T-helper 17 cell (primary cell): ENCODE results near the gene PSME2. TPM values are rescaled to one million over a fixed set of nuclear protein-coding genes. Genes with fewer than 3 reads are reported as not detected.
A peak's percentile ranks its signal among the peaks of the same experiment; 100 is the strongest.

Experiments
- ATAC-seq: fragments of 150-1000 bp; cut with Tn5 transposase; 2 replicates; pipeline ENCODE4 v1.10.0; 2021; ENCODE audit warnings: mild to moderate bottlenecking, moderate library complexity
- DNase-seq, 3 donors: peaks; one replicate each; pipeline versions ENCODE4 v3.0.0 to v3.0.0-alpha.2; 2020 to 2021
- H3K9me3 ChIP-seq: one replicate; pipeline ENCODE4 v1.7.0; 2013; ENCODE audit warnings: low read length, mild to moderate bottlenecking; ENCODE audit not compliant: control insufficient read depth, poor library complexity, severe bottlenecking
- H3K27ac Mint-ChIP-seq: one replicate; pipeline ENCODE4 v1.8.0; 2022; ENCODE audit warnings: mild to moderate bottlenecking, moderate library complexity, mixed read lengths
- H3K27me3 Mint-ChIP-seq: one replicate; pipeline ENCODE4 v1.8.0; 2022; ENCODE audit warnings: mixed read lengths
- H3K36me3 Mint-ChIP-seq: one replicate; pipeline ENCODE4 v1.8.0; 2022; ENCODE audit warnings: low read depth, mixed read lengths
- H3K4me1 Mint-ChIP-seq: one replicate; pipeline ENCODE4 v1.8.0; 2022; ENCODE audit warnings: mild to moderate bottlenecking, mixed read lengths
- H3K4me3 Mint-ChIP-seq: one replicate; pipeline ENCODE4 v1.8.0; 2022; ENCODE audit warnings: mild to moderate bottlenecking, moderate library complexity, mixed read lengths
- total RNA-seq, 4 donors: library from RNA in 2 of 4; stranded (reverse) in 2 of 4; gene quantifications; one replicate each; pipeline ENCODE4 v1.2.3 and lab custom pipeline; 2022 to 2026

PSME2 gene
- total RNA-seq, 2 donors from 2014 or later = 134 to 141 TPM

- no peaks in the 10 kb centered on the region for H3K9me3 ChIP-seq
- H3K27ac Mint-ChIP-seq = no peak overlapping the region
Observed at GRCh38 chr14:24100982-24101494, 45.4 kb downstream of the PSME2 start.

GRCh38 chr14:24100197-24100981 lies 46.0 kb downstream of the PSME2 start:
- DNase-seq (no peak), ATAC-seq (no peak)
- Mint-ChIP-seq H3K27ac (peak overlapping the region; percentile 45), H3K36me3 (no peaks in the 10 kb centered on the region), H3K27me3 (no peaks in the 10 kb centered on the region), H3K4me1 (peaks cover 13% of the 10 kb centered on the region), H3K4me3 (no peak overlapping the region)
- H3K9me3 ChIP-seq = no peaks in the 10 kb centered on the region

More at GRCh38 chr14:24100982-24101494, 45.4 kb downstream of the PSME2 start:
- no peak for DNase-seq
- no peaks in the 10 kb centered on the region for H3K36me3 Mint-ChIP-seq
- H3K4me1 Mint-ChIP-seq = peaks cover 8% of the 10 kb centered on the region
- no peaks in the 10 kb centered on the region for H3K27me3 Mint-ChIP-seq
- no peak for ATAC-seq
- no peak overlapping the region for H3K4me3 Mint-ChIP-seq

GRCh38 chr14:24098927-24099813 lies 47.2 kb downstream of the PSME2 start:
- H3K9me3 ChIP-seq = no peaks in the 10 kb centered on the region
- ATAC-seq (no peak), DNase-seq (no peak)
- H3K36me3 Mint-ChIP-seq = no peaks in the 10 kb centered on the region
- H3K4me3 Mint-ChIP-seq = no peak overlapping the region
- H3K4me1 Mint-ChIP-seq = peaks cover 21% of the 10 kb centered on the region
- no peaks in the 10 kb centered on the region for H3K27me3 Mint-ChIP-seq
- peak overlapping the region; percentile 45 for H3K27ac Mint-ChIP-seq

- H3K9me3 ChIP-seq = no peaks in the 10 kb centered on the region
- H3K27me3 Mint-ChIP-seq = no peaks in the 10 kb centered on the region
- ATAC-seq (no peak), DNase-seq (no peak)
- peaks cover 24% of the 10 kb centered on the region for H3K4me1 Mint-ChIP-seq
- no peak overlapping the region for H3K27ac Mint-ChIP-seq
- H3K36me3 Mint-ChIP-seq = no peaks in the 10 kb centered on the region
- no peak overlapping the region for H3K4me3 Mint-ChIP-seq
Observed at GRCh38 chr14:24098229-24098926, 48.0 kb downstream of the PSME2 start.

- Mint-ChIP-seq H3K4me3 (peak overlapping the region; percentile 60), H3K27me3 (no peaks in the 10 kb centered on the region), H3K36me3 (no peaks in the 10 kb centered on the region), H3K4me1 (peaks cover 28% of the 10 kb centered on the region), H3K27ac (peak overlapping the region; percentile 19)
- no peaks in the 10 kb centered on the region for H3K9me3 ChIP-seq
- ATAC-seq (no peak), DNase-seq (no peak)
Observed at GRCh38 chr14:24096545-24097181, 49.7 kb downstream of the PSME2 start.

- no peaks in the 10 kb centered on the region for H3K27me3 Mint-ChIP-seq
- H3K9me3 ChIP-seq = no peaks in the 10 kb centered on the region
- no peaks in the 10 kb centered on the region for H3K36me3 Mint-ChIP-seq
- ATAC-seq = peak; percentile 16
- H3K4me3 Mint-ChIP-seq = peak overlapping the region; percentile 99
- H3K27ac Mint-ChIP-seq = peak overlapping the region; percentile 95
- peaks cover 29% of the 10 kb centered on the region for H3K4me1 Mint-ChIP-seq
- DNase-seq = no peak
Observed at GRCh38 chr14:24095271-24096068, 50.9 kb downstream of the PSME2 start.

GRCh38 chr14:24094841-24095270 lies 51.6 kb downstream of the PSME2 start:
- ATAC-seq (no peak), DNase-seq (no peak)
- H3K9me3 ChIP-seq = no peaks in the 10 kb centered on the region
- Mint-ChIP-seq H3K4me1 (peaks cover 30% of the 10 kb centered on the region), H3K27me3 (no peaks in the 10 kb centered on the region), H3K36me3 (no peaks in the 10 kb centered on the region), H3K27ac (peak overlapping the region; percentile 95), H3K4me3 (peak overlapping the region; percentile 99)

GRCh38 chr14:24093901-24094840 lies 52.2 kb downstream of the PSME2 start, which contains the start of gene PCK2:
Gene PCK2, plus strand, starts transcription at chr14:24094311. Its CDS starts 95 bp downstream, at chr14:24094406.
- H3K36me3 Mint-ChIP-seq = no peaks in the 10 kb centered on the region
- peak within 1 kb of the TSS; percentile 95 for H3K27ac Mint-ChIP-seq
- ATAC-seq (peak; percentile 80), DNase-seq (peak; percentile 49 to 72 (median 66))
- peaks cover 34% of the 10 kb centered on the region for H3K4me1 Mint-ChIP-seq
- H3K9me3 ChIP-seq = no peaks in the 10 kb centered on the region
- H3K27me3 Mint-ChIP-seq = no peaks in the 10 kb centered on the region
- H3K4me3 Mint-ChIP-seq = peak within 1 kb of the TSS; percentile 99

Other genes starting within 250 kb of the PSME2 start
- 10 to 100 TPM in 1 of 2 donors, 1 to 10 TPM in 1; 7.6 to 13.4 TPM for gene DHRS4, start 192.8 kb downstream of the PSME2 start, total RNA-seq
- 1 to 10 TPM; 9.9 to 10.0 TPM for gene DHRS4L2, start 157.7 kb downstream of the PSME2 start, total RNA-seq
- gene CARMIL3, start 94.6 kb downstream of the PSME2 start, total RNA-seq = under 1 TPM in 1 of 2 donors, not detected in 1; 0.31 TPM
- gene CPNE6, start 75.0 kb downstream of the PSME2 start, total RNA-seq = not detected
- gene PCK2, start 52.3 kb downstream of the PSME2 start, total RNA-seq = 10 to 100 TPM; 14.2 to 15.5 TPM
- 10 to 100 TPM; 75.5 to 86.1 TPM for gene DCAF11, start 31.8 kb downstream of the PSME2 start, total RNA-seq
- 1 to 10 TPM; 2.2 to 3.2 TPM for gene NRL, start 31.7 kb downstream of the PSME2 start, total RNA-seq
- gene FITM1, start 16.0 kb downstream of the PSME2 start, total RNA-seq = 1 to 10 TPM; 1.4 to 1.9 TPM
- gene PSME1, start 10.4 kb downstream of the PSME2 start, total RNA-seq = 100 to 1,000 TPM; 235 to 257 TPM
- gene EMC9, start 5.0 kb downstream of the PSME2 start, total RNA-seq = 1 to 10 TPM; 8.3 to 9.7 TPM
- 10 to 100 TPM; 85.8 to 98.3 TPM for gene RNF31, start 888 bp upstream of the PSME2 start, total RNA-seq
- 100 to 1,000 TPM; 172 to 230 TPM for gene IRF9, start 14.7 kb upstream of the PSME2 start, total RNA-seq
- gene REC8, start 25.5 kb upstream of the PSME2 start, total RNA-seq = 10 to 100 TPM; 66.3 to 94.8 TPM
- 10 to 100 TPM; 46.6 to 47.3 TPM for gene IPO4, start 42.2 kb upstream of the PSME2 start, total RNA-seq
- 10 to 100 TPM; 22.3 to 22.6 TPM for gene TM9SF1, start 48.8 kb upstream of the PSME2 start, total RNA-seq
- gene TSSK4, start 59.1 kb upstream of the PSME2 start, total RNA-seq = under 1 TPM; 0.27 to 0.55 TPM
- gene CHMP4A, start 66.9 kb upstream of the PSME2 start, total RNA-seq = 10 to 100 TPM; 69.9 to 77.2 TPM
- gene MDP1, start 69.5 kb upstream of the PSME2 start, total RNA-seq = 1 to 10 TPM; 4.0 to 5.9 TPM
- 10 to 100 TPM; 90.0 to 99.5 TPM for gene NEDD8, start 85.8 kb upstream of the PSME2 start, total RNA-seq
- 10 to 100 TPM; 37.0 to 44.0 TPM for gene GMPR2, start 86.3 kb upstream of the PSME2 start, total RNA-seq
- gene TINF2, start 96.0 kb upstream of the PSME2 start, total RNA-seq = 100 to 1,000 TPM; 106 to 107 TPM
- gene TGM1, start 116.6 kb upstream of the PSME2 start, total RNA-seq = 1 to 10 TPM; 3.4 to 4.3 TPM
- gene RABGGTA, start 125.0 kb upstream of the PSME2 start, total RNA-seq = 10 to 100 TPM; 54.4 to 72.1 TPM
- gene DHRS1, start 153.2 kb upstream of the PSME2 start, total RNA-seq = 10 to 100 TPM; 24.0 to 27.0 TPM
- 10 to 100 TPM; 25.7 to 27.7 TPM for gene NOP9, start 153.2 kb upstream of the PSME2 start, total RNA-seq
- 10 to 100 TPM; 14.5 to 16.8 TPM for gene CIDEB, start 161.4 kb upstream of the PSME2 start, total RNA-seq
- 10 to 100 TPM; 17.3 to 23.3 TPM for gene LTB4R2, start 163.5 kb upstream of the PSME2 start, total RNA-seq
- 10 to 100 TPM; 21.5 to 23.1 TPM for gene LTB4R, start 164.9 kb upstream of the PSME2 start, total RNA-seq
- gene ADCY4, start 188.5 kb upstream of the PSME2 start, total RNA-seq = 1 to 10 TPM; 5.4 to 7.9 TPM
- gene RIPK3, start 193.4 kb upstream of the PSME2 start, total RNA-seq = 10 to 100 TPM; 22.7 to 26.1 TPM
- not detected for gene NFATC4, start 221.6 kb upstream of the PSME2 start, total RNA-seq